MCF 10A (cell line): Measurements from ENCODE around the gene TRAPPC6A. TPM values are rescaled to one million over a fixed set of nuclear protein-coding genes. Genes with fewer than 3 reads are reported as not detected.

Source experiments
- BruUV-seq: library from RNA; stranded (reverse); fragments of 400-500 nt; replicated peaks from 2 replicates; lab custom pipeline; 2021; lab: Mats Ljungman, UMichigan
- CTCF ChIA-PET: fragments of 300-600 bp; sonication (Branson Sonifier 250); formaldehyde crosslinking; extraction: SDS; loops from one replicate; lab custom pipeline; 2021; ENCODE audit warnings: antibody characterized with exemption, inconsistent platforms; lab: Yijun Ruan, JAX
- POLR2A ChIA-PET: fragments of 300-600, 350-650 bp; sonication (Branson Sonifier 250); formaldehyde crosslinking; extraction: SDS; loops from one replicate; lab custom pipeline; 2020; ENCODE audit warnings: antibody characterized with exemption, inconsistent platforms; lab: Yijun Ruan, JAX
- DNase-seq: peaks from one replicate; pipeline ENCODE4 v3.0.0-alpha.2; 2018; ENCODE audit not compliant: unreplicated experiment
- H3K27ac Mint-ChIP-seq: one replicate; pipeline ENCODE4 v1.8.0; 2022; ENCODE audit warnings: mild to moderate bottlenecking, low read depth, mixed read lengths; ENCODE audit not compliant: unreplicated experiment
- H3K27me3 Mint-ChIP-seq: one replicate; pipeline ENCODE4 v1.8.0; 2022; ENCODE audit warnings: mixed read lengths; ENCODE audit not compliant: insufficient read depth, unreplicated experiment
- H3K36me3 Mint-ChIP-seq: one replicate; pipeline ENCODE4 v1.8.0; 2022; ENCODE audit warnings: mild to moderate bottlenecking, moderate library complexity, mixed read lengths; ENCODE audit not compliant: insufficient read depth, unreplicated experiment
- H3K4me1 Mint-ChIP-seq: one replicate; pipeline ENCODE4 v1.8.0; 2022; ENCODE audit warnings: mixed read lengths; ENCODE audit not compliant: insufficient read depth, unreplicated experiment
- H3K4me3 Mint-ChIP-seq: one replicate; pipeline ENCODE4 v1.8.0; 2022; ENCODE audit warnings: mild to moderate bottlenecking, moderate library complexity, mixed read lengths; ENCODE audit not compliant: unreplicated experiment
- H3K9me3 Mint-ChIP-seq: one replicate; pipeline ENCODE4 v1.8.0; 2022; ENCODE audit warnings: mixed read lengths; ENCODE audit not compliant: unreplicated experiment
- CTCF ChIP-seq: fragments of 200-600 bp; IDR thresholded peaks from one replicate; pipeline ENCODE4 v1.8.0; 2022; ENCODE audit warnings: antibody characterized with exemption, mild to moderate bottlenecking; ENCODE audit not compliant: unreplicated experiment
- intact Hi-C: fragments of 100-400 bp; cut with micrococcal nuclease; formaldehyde crosslinking; loops from 2 replicates; pipeline ENCODE4 v1.14.1; 2022
- total RNA-seq: library from RNA; stranded (reverse); gene quantifications from 2 replicates; pipeline ENCODE4 v1.2.3, GENCODE V29; 2022

The TRAPPC6A gene
- total RNA-seq, 1 experiment from 2014 or later, result 14.4 TPM

DNA sequence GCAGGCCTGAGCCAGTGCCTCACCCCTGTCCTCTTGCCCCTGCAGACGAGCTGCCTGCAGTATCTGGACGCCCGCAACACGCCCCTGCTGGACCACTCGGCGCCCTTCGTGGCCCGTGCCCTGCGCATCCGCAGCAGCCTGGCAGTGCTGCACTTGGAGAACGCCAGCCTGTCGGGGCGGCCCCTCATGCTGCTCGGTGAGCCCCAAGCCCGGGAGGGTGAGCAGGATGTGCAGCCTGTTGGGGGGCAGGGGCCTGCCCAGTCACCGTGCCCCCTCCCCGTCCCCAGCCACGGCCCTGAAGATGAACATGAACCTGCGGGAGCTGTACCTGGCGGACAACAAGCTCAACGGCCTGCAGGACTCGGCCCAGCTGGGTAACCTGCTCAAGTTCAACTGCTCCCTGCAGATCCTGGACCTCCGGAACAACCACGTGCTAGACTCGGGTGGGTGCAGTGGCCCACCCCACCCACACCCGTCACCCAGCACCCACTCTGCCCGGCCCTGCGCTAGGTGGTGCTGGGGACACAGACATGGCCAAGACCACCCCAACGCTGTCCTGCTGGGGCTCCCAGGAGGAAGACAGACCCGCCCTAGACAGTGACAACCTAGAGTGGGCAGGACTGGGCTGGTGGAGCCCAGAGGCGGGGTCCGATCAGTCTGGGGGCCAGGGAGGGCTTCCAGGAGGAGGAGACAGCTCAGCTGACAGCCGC lies 35.9 kb downstream of the TRAPPC6A start:
- intact Hi-C loops, result no loop called here
- Mint-ChIP-seq H3K4me1 (peaks cover 6% of the 10 kb centered on the region), H3K27ac (peak overlapping the region; percentile 81), H3K9me3 (no peaks in the 10 kb centered on the region), H3K4me3 (no peak overlapping the region), H3K36me3 (peaks cover 25% of the 10 kb centered on the region), H3K27me3 (no peaks in the 10 kb centered on the region)
- CTCF ChIA-PET, result no interaction called here
- DNase-seq, result no peak
- BruUV-seq, result no TSS peak
- no peak for TF ChIP-seq CTCF
- POLR2A ChIA-PET, result no interaction called here

GRCh38 chr19:45141203-45141900 lies 36.7 kb downstream of the TRAPPC6A start:
- no peaks in the 10 kb centered on the region for H3K27me3 Mint-ChIP-seq
- no peak overlapping the region for H3K4me3 Mint-ChIP-seq
- H3K36me3 Mint-ChIP-seq, result peaks cover 25% of the 10 kb centered on the region
- no peaks in the 10 kb centered on the region for H3K9me3 Mint-ChIP-seq
- BruUV-seq, result no TSS peak
- CTCF ChIA-PET, result no interaction called here
- no peak overlapping the region for H3K27ac Mint-ChIP-seq
- H3K4me1 Mint-ChIP-seq, result peaks cover 6% of the 10 kb centered on the region
- POLR2A ChIA-PET, result no interaction called here
- intact Hi-C loops, result no loop called here
- TF ChIP-seq CTCF, result no peak
- DNase-seq, result no peak

DNA sequence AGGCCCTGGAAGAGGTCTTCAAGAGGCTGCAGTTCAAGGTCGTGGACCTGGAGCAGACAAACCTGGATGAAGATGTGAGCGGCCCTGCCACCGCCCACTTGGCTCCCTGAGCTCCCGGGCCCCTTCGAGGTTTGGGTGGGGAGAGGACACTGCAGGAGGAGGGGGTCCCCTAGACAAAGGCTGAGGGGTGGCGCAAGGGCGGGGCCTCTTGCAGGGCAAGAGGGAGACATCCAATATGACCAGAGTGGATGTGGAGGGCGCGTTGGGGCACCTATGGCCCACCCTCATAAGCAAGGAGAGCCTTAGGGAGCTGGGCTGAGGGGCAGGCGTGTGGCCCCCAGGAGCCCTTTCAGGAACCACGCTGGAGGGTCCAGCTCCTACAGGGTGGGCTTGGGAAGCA lies 37.5 kb downstream of the TRAPPC6A start:
- POLR2A ChIA-PET, result interaction anchor here (0.6 kb wide), 2 partner anchors 10 to 129 kb away, joined by 3 to 4 read pairs; no protein-coding TSS in a partner anchor
- Mint-ChIP-seq H3K4me3 (no peak overlapping the region), H3K27me3 (no peaks in the 10 kb centered on the region), H3K4me1 (peaks cover 6% of the 10 kb centered on the region), H3K36me3 (peaks cover 25% of the 10 kb centered on the region), H3K9me3 (no peaks in the 10 kb centered on the region), H3K27ac (no peak overlapping the region)
- DNase-seq, result no peak
- no peak for TF ChIP-seq CTCF
- CTCF ChIA-PET, result interaction anchor here (0.7 to 1.1 kb wide), 2 partner anchors 44 to 46 kb away, joined by 3 to 4 read pairs; no protein-coding TSS in a partner anchor
- intact Hi-C loops, result no loop called here
- BruUV-seq, result no TSS peak

GRCh38 chr19:45140144-45140503 lies 37.9 kb downstream of the TRAPPC6A start:
- ChIA-PET CTCF (interaction anchor here (0.7 to 1.1 kb wide), 2 partner anchors 44 to 47 kb away, joined by 3 to 4 read pairs; no protein-coding TSS in a partner anchor), POLR2A (interaction anchor here (0.6 kb wide), 2 partner anchors 9 to 129 kb away, joined by 3 to 4 read pairs; no protein-coding TSS in a partner anchor)
- Mint-ChIP-seq H3K4me3 (no peak overlapping the region), H3K27me3 (no peaks in the 10 kb centered on the region), H3K27ac (peak overlapping the region; percentile 54), H3K9me3 (no peaks in the 10 kb centered on the region), H3K4me1 (peaks cover 6% of the 10 kb centered on the region), H3K36me3 (peaks cover 25% of the 10 kb centered on the region)
- intact Hi-C loops, result no loop called here
- TF ChIP-seq CTCF, result no peak
- BruUV-seq, result no TSS peak
- no peak for DNase-seq
